GDM1 (cell line): ENCODE results near the gene INTS2.
"Not testable (repeated sequence)": the region's sequence is repeated elsewhere in the genome, so short reads cannot be mapped to it uniquely, and the experiment has no call there.

Source experiments
- DNase-seq: peaks from one replicate; lab custom pipeline; 2025; lab: John Stamatoyannopoulos, UW

INTS2 gene

DNA sequence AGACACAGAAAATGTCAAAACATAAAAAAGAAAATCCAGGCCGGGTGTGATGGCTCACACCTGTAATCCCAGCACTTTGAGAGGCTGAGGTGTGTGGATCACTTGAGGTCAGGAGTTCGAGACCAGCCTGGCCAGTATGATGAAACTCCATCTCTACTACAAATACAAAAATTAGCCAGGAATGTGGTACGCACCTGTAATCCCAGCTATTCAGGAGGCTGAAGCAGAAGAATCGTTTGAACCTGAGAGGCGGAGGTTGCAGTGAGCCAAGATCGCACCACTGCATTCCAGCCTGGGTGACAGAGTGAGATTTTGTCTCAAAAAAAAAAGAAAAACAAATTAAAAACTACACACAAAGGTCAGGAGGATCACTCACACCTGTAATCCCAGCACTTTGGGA is 40.0 kb downstream of the INTS2 start:
- DNase-seq, result not testable (repeated sequence)

- not testable (repeated sequence) for DNase-seq
Observed at GRCh38 chr17:61885865-61886264, 41.9 kb downstream of the INTS2 start.

GRCh38 chr17:61884864-61885263 is 42.9 kb downstream of the INTS2 start:
- DNase-seq, result no peak

- DNase-seq, result no peak
Observed at GRCh38 chr17:61880589-61881102, 47.1 kb downstream of the INTS2 start.

DNA sequence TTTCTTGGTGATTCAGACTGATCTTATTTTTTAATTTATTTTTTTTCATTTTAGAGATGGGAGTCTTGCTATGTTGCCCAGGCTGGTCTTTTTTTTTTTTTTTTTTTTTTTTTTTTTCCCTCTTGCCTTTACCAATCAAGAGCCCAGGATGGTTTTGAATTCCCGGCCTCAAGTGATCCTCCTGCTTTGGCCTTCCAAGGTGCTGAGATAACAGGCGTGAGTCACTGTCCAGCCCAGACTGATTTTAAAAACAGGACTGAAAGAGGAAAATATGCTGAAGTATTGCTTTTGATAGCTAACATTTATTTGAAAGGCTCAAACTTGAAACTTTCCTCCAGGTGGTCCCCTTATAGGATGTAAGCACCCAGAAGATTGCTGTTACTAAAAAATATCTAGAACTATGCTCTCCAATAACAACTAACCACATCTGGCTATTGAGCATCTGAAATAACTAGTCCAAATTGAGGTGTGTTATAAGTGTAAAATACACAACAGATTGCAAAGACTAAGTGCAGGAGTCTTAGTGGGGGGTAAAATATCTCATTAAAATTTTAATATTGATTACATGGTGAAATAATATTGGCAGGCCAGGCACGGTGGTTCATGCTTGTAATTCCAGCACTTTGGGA is 48.7 kb downstream of the INTS2 start:
- DNase-seq, result no peak

GRCh38 chr17:61878520-61878919 is 49.3 kb downstream of the INTS2 start:
- DNase-seq, result no peak

DNA sequence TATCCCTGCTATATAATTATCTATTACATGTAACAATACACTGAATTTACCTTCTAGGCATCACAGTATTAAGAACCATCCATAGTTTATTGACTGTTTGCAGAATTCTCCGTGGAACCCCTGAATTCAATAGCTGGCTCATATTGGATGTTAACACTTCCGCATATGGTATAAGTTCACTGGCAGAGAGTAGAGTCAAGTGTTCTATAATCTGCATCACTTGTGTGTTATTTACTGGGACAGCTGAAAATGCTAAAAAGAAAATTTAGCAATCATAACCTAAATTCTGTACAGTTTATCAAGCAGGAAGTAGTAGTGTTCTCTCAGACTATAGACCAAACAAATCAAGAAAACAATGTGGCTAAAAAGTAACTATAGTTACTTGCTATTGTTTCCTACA is 49.9 kb downstream of the INTS2 start:
- no peak for DNase-seq

- no peak for DNase-seq
Observed at GRCh38 chr17:61875804-61876203, 52.0 kb downstream of the INTS2 start.

DNA sequence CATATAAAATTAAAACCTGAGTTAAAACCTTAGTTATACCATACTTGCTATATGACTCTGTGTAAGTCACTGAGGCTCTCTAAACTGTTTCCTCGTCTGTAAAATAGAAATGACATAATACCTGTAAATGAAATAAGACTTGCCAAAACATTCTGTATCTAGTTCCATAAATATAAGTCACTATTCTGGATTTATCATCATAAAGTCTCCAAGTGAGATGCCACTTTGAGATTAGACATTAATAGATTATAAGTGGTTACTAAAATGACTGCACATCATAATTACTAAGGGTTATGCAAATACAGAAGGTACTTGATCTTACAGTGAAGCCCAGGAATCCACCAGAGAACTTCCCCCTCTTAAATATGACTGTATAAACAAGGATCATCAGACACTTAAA is 52.5 kb downstream of the INTS2 start:
- no peak for DNase-seq

GRCh38 chr17:61874075-61874474 is 53.7 kb downstream of the INTS2 start:
- no peak for DNase-seq

GRCh38 chr17:61872099-61872498 is 55.7 kb downstream of the INTS2 start:
- DNase-seq, result no peak

GRCh38 chr17:61869138-61869537 is 58.6 kb downstream of the INTS2 start:
- DNase-seq, result no peak

DNA sequence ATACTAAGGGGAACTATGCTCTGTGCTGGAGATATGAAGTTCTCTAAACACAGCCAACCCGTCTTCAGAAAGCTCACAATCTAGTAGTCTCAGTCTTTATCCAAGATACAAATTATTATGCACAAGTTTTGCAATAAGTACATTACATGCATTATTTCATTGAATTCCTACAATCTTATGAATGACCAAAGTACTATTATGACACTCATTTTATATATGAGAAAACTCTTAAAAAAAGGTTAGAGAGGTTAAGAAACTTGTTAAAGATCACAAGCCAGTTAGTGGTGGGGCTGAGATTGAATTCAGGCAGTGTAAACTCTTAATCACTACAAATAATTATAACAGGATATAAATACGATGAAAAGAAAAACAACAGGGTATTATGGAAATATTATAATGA is 59.7 kb downstream of the INTS2 start:
- no peak for DNase-seq

DNA sequence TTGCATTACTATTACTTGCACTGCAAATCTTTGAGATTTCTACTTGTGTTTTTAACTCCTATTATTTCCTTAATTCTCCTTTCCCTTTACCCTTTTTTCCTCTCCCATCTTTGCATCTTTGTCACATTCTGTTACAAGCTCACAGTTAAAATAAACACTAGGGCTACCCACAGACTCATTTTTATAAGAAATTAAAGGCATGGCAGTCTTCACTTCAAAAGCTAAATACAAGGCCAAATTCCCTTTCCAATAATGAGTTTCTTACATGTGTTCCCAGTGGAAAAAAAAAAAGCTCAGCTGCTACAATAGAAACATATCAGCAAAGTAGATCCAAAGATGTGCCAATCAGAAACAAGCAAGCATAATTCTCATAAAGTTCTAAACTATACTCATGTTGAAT is 60.7 kb downstream of the INTS2 start:
- DNase-seq, result no peak

DNA sequence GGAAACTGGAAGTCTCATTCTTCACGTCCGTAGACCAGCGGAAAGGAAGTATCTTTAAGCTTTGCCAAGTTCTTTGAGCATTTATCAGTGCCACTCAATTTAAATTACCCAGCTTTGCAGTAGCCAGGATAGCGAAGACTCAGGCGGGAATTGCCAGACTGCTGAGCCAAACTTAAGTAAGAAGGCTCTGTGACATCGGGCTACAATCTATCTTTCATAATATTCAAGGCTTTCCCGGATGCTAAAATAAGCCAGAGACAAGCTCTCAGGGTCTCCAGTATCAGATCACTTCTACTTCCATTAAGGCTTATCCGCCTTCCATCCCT is 64.0 kb downstream of the INTS2 start:
- no peak for DNase-seq

DNA sequence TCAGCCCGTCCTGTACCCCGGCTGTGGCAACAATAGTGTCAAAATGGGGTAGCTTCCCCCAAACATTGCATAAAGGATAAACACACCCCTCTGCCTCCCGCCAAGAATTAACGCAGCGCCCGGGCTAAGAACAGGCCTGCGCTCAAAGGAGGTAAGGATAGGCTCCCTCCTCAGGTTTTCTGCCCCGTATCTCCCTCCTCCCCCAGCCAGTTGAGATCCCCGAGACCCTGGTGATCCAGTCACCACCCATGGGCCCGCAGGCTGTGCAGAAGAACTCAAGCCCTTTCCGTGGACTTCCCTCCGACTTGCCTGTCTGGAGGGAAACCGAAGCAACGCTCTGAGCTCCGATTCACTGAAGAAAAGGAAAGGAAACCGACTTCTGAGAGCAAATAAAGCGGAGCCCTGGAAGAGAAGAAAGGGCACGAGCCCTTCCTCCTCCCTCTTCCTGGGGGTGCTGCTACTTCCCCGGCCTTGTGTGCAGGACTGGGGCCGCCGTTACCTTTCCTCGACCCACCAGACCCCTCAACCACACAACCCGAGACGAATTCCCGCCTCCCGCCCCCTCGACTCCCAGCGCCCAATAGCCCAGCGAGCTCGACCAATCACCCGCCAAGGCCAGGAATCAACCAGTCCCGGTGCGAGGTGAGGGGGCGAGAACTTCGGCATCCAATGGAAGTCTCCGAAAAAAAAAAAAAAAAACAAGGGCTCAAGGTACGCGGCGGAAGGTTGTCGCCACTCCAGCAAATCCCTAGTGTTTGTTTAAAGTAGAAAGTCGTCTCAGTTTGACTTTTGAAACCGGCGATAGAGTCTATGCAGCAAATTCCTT is 64.6 kb downstream of the INTS2 start, which contains the start of gene BRIP1:
Gene BRIP1 (minus strand): TSS at position 554 of the 826 bp plus-strand sequence. CDS start 1,989 bp downstream, outside the sequence.
- DNase-seq, result peak; percentile 90

- DNase-seq, result no peak
Observed at GRCh38 chr17:61862105-61862574, 65.6 kb downstream of the INTS2 start.

GRCh38 chr17:61860397-61860796 is 67.4 kb downstream of the INTS2 start:
- not testable (repeated sequence) for DNase-seq

DNA sequence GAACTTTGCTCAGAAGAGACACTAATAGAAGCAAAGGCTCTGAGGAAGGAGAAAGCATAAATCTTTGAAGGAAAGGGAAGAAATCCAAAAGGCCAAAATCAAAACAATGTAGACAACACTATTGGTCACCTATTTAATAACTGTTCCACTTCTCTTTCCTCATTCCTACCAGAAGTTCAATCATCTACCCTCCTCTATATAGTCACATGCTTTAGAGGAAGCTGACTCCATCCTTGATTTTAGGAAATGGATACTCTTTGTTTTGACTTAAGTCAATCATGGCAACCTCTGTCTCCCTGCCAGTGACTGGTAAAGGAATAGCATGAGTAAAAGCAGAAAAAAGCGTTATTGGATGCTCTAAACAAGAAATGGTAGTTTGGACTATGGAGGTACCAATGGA is 71.7 kb downstream of the INTS2 start:
- DNase-seq, result no peak

DNA sequence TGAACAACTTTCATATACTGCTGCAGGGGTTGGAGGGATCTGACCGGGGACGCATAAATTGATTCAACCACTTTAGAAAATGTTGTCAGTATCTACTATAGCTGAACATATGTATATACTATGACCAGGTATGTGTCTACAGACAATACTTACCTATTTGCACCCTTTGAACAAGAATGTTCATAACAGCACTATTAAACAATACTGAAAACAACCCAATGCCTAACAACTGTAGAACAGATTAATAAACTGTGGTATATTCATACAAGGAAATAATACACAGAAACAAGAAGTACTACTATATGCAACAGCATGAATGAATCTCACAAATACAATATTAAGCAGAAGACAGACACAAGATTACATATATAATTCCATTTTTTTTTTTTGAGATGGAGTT is 74.9 kb downstream of the INTS2 start:
- DNase-seq, result no peak

DNA sequence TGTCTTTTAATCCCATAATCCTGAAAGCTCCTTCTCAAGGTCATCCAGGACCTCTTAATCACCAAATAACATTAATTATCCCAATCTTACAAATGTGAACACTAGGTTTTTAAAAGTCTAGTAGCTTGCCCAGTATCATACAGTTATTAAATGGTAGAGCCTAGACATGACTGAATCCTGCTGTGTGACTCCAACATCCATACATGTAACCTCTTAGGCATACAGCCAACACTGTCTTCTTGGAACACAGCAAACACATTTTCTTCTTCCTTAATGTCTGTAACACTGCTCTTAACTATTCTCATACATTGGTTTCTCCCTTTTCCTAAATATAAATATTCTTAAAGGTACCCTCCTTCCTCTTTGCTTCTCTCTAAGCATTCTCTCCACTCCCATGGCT is 78.1 kb downstream of the INTS2 start:
- no peak for DNase-seq

- DNase-seq, result no peak
Observed at GRCh38 chr17:61848896-61849295, 78.9 kb downstream of the INTS2 start.

- DNase-seq, result no peak
Observed at GRCh38 chr17:61848247-61848646, 79.5 kb downstream of the INTS2 start.
